GF-D8 (cell line): ENCODE results near the gene CCDC15.
A peak's percentile ranks its signal among the peaks of the same experiment; 100 is the strongest.
"Not testable (repeated sequence)": the region's sequence is repeated elsewhere in the genome, so short reads cannot be mapped to it uniquely, and the experiment has no call there.

ENCODE experiments used
- DNase-seq: peaks from one replicate; lab custom pipeline; 2025; lab: John Stamatoyannopoulos, UW

Gene CCDC15

GRCh38 chr11:124941703-124942102 is 12.3 kb upstream of the CCDC15 start:
- DNase-seq = no peak

DNA sequence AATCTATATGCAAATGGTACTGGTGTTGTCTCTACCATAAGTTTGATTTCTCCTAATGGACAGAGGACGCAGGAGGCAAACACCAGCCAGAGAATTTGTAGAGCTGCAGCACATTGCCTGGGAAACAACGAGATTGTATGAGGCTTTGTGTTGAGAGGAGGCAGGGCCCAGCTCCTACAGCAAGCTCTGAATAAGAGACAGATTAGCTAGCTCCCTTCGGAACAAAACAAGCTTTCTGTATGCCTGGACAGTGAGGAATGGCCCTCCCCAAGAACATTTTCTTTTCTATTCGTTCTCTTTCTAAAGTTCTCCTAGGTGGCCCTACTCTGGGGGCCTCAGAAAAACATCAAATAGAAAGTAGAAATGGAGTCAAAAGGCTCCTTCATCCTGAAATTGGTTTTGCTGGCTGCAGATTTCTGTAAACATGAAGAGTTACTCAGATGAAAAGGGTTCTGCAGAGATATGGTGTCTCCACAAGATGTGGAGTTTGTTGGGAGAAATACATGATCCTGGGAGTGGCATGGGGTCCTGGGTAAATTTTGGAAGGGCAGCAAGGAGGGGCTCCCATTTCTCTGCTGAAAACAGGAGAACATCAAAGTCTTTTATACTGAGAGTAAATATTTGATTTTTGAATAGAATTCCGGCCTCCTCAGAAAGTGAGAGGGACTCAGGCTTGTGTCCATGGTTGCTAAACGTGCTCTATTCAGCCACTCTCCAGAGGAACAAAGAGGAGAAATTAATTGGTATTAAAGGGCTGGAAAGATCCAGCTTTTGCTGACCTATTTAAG is 11.3 kb upstream of the CCDC15 start:
- DNase-seq = no peak

DNA sequence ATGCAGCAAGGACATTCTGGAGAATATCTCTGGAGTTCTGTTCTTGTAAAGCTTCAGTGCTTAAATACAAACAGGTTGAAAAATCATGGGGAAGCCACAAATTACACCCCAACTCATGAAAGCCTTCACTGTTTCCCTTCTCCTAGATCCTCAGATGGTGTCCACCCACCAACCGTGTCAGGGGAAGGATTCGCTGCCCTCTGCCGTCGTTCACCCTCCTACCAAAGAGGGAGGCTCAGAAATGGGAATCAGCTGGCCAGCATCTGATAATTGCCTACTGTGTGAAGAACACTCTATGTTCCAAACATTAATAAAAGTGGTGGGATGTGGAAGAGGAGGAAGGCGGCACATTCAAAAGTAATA is 10.8 kb upstream of the CCDC15 start:
- no peak for DNase-seq

DNA sequence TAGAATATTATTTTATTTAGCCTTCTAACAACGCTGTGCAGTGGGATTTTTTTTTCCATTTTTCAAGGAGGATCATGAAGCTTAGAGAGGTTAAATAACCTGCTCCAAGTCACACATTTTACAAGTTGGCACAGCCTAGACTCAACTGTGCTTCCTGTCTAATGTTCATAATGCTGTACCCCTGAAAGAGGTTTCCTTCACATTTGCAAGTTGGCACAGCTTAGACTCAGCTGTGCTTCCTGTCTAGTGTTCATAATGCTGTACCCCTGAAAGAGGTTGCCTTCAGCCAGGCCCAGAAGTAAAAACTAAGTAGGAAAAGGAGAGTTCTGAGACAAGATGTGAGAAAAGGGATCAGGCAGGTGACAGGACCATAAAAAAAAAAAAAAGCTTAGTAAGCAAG is 10.3 kb upstream of the CCDC15 start:
- no peak for DNase-seq

GRCh38 chr11:124944565-124944964 is 9.4 kb upstream of the CCDC15 start:
- no peak for DNase-seq

GRCh38 chr11:124945826-124946225 is 8.2 kb upstream of the CCDC15 start:
- DNase-seq = no peak

- no peak for DNase-seq
These were observed 7.3 kb upstream of the CCDC15 start for GRCh38 chr11:124946735-124947141.

- no peak for DNase-seq
These were observed 3.2 kb upstream of the CCDC15 start for GRCh38 chr11:124950601-124951330.

DNA sequence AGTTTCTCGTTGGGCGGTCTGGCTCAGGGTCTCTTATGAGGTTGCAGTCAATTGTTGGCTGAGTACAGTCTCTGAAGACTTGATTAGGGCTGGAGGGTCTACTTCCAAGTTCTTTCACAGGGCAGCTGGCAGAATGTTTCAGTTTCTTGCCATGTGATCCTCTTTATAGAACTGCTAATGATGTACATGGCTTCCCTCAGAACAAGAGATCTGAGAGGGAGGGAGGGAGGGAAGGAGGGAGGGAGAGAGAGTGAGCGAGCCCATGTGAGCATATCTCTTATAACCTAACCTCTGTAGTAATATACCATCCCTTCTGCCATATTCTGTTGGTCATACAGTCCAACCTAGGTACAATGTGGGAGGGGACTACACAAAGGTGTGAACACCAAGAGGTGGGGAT is 2.7 kb upstream of the CCDC15 start:
- DNase-seq = no peak

DNA sequence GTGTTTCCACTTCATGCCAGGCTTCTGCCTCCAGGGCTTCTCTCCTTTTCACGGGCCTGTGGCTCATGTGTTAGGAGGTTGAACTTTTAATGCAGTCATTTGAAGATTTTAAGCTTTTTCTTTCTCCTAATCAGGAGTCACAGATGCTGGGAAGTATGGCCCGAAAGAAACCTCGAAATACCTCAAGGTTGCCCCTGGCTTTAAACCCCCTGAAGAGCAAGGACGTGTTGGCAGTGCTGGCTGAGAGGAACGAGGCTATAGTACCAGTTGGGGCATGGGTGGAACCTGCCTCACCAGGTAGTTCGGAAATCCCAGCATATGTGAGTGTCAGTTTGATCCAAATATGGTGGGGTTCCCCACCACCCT is 571 bp downstream of the CCDC15 start:
- DNase-seq = peak; percentile 63

- DNase-seq = no peak
These were observed 1.0 kb downstream of the CCDC15 start for GRCh38 chr11:124955035-124955434.

DNA sequence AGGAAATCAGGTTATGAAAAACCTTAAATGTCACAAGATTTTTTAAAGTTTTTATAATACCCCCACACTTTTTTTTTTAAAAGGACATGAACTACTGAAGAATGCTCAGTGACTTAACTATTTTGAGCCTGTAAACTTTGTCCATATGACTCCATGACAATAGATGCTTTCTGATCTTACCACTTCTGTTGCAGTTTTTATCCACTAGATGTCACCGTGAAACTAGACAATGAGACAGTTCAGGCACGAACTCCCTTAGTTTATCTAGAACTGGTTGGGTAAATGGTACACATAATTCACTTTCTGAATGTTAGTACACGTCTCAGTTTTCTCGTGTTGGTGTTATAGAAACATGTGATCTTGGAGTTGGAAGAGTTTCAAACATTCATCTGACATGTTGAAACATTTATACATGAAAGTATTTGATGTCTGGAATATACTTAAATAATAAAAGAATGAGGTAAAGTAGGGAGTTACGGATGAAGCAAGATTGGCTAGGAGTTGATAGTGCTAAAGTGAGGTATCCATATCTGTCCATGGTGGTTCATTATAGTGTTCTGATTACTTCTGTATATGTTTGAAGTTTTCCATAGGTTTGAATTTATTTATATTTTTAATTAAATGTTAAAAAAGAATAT is 8.1 kb downstream of the CCDC15 start:
- peak; percentile 82 for DNase-seq

- not testable (repeated sequence) for DNase-seq
These were observed 14.2 kb downstream of the CCDC15 start for GRCh38 chr11:124968197-124968596.

DNA sequence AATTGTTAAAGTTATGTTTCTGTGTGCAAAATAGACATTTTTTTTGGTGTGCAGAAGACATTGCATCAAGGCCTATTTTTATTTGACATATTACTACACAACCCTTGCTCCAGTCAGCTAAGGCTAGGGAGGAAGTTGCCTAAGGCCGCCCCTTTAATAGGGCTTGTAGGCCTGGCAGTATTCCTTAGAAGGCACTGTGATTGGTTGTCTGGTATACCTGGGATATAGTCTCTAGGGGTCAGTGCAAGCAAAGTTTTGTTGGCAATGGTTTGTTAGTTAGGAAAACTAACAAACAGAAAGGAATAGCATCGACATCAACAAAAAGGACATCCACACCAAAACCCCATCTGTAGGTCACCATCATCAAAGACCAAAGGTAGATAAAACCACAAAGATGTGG is 16.9 kb downstream of the CCDC15 start:
- peak; percentile 92 for DNase-seq

DNA sequence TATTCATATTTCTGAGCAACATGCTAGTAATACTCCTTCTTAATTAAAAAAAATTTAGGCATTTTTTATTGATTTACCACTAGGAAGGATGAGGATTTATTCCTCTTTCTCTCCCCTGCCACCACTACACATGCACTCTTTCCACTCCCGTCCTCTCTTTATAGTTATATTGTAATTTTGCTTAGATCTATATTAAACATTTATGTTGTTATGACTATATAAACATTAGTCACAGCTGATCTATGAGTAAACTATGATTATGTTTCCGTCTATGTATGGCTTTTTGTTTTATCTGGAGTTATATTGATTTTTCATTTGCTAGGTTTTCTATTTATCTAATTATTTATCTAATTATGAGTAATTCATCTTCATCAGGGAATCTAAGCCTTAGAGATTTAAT is 17.8 kb downstream of the CCDC15 start:
- no peak for DNase-seq

DNA sequence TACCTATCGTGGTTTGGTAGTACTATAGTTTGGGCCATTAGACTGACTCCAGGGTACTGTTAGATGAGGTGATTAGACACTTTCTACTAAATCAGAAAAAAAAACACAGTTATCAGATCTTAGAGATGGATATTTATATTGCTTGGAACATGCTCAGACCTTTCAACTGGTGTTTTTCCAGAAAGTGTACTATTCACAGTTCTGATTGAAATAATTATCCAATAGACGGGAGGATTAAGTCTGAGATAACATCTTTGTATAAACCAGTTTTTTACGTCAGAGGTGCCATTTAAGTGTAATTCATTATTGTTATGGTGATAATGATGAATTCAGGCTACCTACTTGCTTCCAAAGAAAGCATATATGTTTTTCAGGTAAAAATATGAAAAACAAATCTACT is 22.5 kb downstream of the CCDC15 start:
- DNase-seq = no peak

GRCh38 chr11:124977006-124977405 is 23.0 kb downstream of the CCDC15 start:
- DNase-seq = no peak

DNA sequence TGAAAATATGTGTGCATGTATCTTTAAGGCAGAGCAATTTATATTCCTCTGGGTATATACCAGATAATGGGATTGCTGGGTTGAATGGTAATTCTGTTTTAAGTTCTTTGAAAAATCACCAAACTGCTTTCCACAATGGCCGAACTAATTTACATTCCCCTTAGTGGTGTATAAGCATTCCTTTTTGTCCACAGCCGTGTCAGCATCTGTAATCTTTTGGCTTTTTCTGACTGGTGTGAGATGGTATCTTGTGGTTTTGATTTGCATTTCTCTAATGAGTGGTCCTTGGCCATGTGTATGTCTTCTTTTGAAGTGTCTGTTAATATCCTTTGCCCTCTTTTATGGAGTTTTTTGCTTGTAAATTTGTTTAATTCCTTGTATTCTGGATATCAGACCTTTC is 24.3 kb downstream of the CCDC15 start:
- DNase-seq = no peak

DNA sequence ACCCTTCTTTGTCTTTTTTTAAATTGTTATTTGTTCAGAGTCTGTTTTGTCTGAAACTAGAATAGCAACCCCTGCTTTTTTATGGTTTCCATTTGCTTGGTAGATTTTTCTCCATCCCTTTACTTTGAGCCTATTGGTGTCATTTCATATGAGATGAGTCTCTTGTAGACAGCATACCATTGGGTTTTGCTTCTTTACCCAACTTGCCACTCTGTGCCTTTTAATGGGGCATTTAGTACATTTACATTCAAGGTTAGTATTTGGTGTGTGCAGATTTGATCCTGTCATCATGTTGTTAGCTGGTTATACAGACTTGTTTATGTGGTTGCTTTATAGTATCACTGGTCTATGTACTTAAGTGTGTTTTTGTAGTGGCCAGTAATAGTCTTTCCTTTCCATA is 28.0 kb downstream of the CCDC15 start:
- DNase-seq = no peak

DNA sequence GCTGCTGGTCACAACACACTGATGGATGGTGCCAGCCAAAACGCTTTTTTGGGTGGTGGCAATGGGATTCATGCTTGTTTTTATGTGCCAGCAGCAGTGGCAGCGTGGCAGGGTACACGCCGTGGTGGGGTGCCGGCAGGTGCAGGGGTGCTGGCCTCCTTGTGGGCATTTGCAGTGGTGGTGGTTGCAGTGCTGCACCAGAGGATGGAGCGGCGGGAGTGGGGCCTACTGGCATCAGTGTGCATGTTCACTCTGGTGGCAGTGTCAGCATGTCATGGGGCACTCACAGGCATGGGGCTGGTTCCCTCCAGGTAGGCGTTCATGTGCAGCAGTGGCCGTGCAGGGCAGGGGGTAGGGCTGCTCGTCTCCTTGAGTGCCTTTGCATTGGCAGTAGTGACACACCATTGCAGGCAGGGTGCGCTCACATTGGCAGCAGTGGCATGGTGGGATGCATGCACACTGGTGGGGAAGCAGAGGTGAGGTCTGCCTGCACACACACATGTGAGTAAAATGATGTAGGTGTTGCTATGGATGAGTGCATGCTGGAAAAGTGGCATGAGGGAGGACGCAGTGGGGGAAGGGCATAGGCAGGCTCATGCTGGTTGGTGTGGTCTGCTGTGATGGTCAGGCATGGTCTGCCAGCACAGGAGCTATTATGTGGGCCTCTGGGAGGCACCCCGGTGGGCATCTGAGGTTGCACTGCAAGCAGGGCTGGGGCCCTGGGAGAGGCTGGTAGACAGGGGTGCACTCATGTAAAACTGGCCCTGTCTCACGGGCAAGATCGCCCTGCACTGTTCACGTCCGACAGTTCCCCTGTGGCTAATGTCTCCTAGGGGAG is 29.9 kb downstream of the CCDC15 start:
- DNase-seq = no peak

GRCh38 chr11:124984512-124984854 is 30.5 kb downstream of the CCDC15 start:
- DNase-seq = no peak

- DNase-seq = no peak
These were observed 33.1 kb downstream of the CCDC15 start for GRCh38 chr11:124987096-124987495.
